Hematopoietic multipotent progenitor cell treated with erythropoietin and hydrocortisone succinate and interleukin-3 and kit ligand, for 8 days (in vitro differentiated cells): ENCODE results near the gene ARHGAP35.
"Not testable (repeated sequence)": the region's sequence is repeated elsewhere in the genome, so short reads cannot be mapped to it uniquely, and the experiment has no call there.

ENCODE experiments used
- DNase-seq: peaks from one replicate; pipeline ENCODE4 v3.0.0-alpha.2; 2015

ARHGAP35 gene

DNA sequence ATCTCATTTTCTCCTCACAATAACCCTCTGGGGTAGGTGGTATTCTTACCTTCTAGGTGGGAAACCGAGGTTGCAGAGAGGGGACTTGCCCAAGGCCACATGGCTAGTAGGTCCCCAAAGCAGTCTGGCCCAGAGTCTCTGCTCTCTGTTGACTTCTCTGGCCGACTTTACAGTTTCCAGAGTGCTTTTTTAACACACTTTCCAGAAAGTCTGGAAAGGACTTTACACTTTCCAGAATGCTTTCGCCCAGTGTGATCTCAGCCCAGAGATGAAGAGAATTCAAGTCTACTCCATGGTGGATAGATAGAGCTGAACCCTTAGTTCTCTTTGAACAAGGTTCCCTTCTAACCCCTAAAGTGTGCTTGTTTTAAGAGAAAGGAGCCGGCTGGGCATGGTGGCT lies 12.2 kb downstream of the ARHGAP35 start:
- no peak for DNase-seq

GRCh38 chr19:46875234-46875633 lies 14.4 kb downstream of the ARHGAP35 start:
- DNase-seq = no peak

GRCh38 chr19:46875657-46876056 lies 14.9 kb downstream of the ARHGAP35 start:
- DNase-seq = no peak

GRCh38 chr19:46878613-46879375 lies 18.0 kb downstream of the ARHGAP35 start:
- no peak for DNase-seq

DNA sequence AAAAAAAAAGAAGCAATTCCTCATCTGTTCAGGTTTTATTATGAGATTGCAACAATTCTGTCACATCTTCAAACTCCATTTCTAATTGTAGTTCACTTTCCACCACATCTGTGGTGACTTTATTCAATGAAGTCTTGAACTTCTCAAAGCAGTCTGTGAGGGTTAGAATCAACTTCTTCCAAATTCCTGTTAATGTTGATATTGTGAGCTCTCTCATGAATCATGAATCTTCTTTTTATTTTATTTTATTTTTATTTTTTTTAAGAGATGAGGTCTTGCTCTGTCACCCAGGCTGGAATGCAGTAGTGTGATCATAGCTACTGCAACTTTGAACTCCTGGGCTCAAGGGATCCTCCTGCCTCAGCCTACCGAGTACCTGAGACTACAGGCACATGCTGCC lies 19.6 kb downstream of the ARHGAP35 start:
- DNase-seq = no peak

GRCh38 chr19:46881092-46881491 lies 20.3 kb downstream of the ARHGAP35 start:
- no peak for DNase-seq

- DNase-seq = no peak
Measured at GRCh38 chr19:46882034-46882433, 21.2 kb downstream of the ARHGAP35 start.

DNA sequence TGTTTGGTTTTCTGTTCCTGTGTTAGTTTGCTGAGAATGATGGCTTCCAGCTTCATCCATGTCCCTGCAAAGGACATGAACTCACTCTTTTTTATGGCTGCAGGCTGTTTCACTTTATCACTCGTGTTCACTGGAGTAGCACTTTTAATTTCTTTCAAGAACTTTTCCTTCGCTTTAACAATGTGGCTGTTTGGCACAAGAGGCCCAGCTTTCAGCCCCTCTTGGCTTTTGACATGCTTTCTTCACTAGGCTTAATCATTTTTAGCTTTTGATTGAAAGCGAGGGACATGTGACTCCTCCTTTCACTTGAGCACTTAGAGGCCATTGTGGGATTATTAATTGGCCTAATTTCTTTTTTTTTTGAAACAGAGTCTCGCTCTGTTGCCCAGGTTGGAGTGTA lies 22.0 kb downstream of the ARHGAP35 start:
- not testable (repeated sequence) for DNase-seq

DNA sequence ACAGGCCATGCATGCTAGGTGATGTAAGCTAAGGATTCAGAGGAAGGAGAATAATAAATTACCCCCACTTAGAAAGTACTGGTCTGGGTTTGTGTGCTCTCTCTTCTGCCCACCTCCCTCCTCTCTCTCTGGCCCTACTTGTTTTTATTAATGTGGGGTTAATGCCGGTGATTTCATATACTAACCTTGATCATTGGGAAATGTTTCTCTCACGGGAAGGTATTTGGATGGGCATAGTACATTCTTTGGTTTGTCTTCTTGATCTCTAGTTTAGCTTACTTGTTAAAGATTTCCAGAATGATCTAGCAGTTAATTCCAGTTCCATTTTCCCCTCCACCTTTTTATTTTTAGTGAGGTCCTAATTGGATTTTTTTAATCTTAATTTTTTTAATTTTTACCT lies 24.6 kb downstream of the ARHGAP35 start:
- DNase-seq = no peak

DNA sequence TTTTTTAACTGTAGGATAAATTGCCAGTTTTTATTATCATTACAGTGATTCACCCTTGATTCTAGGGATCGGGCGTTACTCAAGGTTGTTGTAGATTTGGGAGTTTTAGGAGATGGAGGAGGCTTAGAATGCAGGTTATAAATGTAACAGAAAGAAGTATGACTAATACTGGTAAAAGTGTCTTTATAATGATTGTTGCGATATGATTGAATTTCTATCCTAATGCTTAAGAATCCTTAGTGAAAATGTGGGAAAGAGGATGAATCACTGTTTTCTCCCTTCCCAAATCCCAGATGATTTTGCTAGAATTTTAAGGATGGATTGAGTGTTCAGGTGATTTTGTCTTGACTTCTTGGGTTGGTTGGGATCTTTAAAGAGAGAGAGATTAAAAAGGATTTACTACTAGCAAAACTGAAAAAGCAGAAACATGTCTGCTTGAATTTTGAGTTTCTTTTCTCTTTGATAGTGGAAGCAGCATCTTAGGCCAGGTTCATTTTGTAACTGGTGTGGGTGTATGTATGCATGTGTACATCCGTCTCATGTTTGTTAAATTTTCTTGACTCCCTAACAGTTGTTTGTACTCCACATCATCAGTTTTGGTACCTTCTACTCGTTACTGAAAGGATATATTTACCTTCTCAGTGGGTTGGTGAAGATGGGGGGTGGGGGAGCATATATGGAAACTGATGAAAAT lies 25.9 kb downstream of the ARHGAP35 start:
- no peak for DNase-seq

DNA sequence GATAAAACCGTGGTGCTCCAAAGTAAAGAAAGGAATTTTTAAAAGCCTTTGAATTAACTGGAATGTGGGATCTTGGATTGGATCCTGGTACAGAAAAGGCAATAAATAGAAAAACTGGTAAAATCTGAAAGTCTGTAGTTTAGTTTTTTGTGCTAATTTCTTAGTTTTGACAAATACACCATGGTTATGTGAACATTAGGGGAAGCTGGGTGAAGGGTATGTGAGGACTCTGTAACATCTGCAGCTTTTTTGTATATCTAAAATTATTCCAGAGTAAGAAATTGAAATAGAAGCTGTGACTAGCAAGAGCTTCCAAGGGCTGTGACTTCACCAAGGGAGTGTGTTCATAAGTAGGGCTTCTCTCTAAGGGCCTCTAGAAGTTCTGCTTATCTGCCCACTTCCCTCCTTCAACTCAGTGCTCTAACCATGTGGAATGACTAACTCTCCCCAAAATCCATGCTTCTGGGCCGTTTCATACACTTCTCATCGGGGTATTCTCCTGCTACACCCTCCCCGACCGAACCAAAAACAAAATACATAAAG lies 26.5 kb downstream of the ARHGAP35 start:
- DNase-seq = no peak

- DNase-seq = no peak
Measured at GRCh38 chr19:46890423-46891170, 29.8 kb downstream of the ARHGAP35 start.

GRCh38 chr19:46892252-46893179 lies 31.7 kb downstream of the ARHGAP35 start:
- DNase-seq = no peak

- DNase-seq = no peak
Measured at GRCh38 chr19:46896076-46896794, 35.4 kb downstream of the ARHGAP35 start.

GRCh38 chr19:46898731-46899130 lies 37.9 kb downstream of the ARHGAP35 start:
- peak; percentile 19 for DNase-seq

DNA sequence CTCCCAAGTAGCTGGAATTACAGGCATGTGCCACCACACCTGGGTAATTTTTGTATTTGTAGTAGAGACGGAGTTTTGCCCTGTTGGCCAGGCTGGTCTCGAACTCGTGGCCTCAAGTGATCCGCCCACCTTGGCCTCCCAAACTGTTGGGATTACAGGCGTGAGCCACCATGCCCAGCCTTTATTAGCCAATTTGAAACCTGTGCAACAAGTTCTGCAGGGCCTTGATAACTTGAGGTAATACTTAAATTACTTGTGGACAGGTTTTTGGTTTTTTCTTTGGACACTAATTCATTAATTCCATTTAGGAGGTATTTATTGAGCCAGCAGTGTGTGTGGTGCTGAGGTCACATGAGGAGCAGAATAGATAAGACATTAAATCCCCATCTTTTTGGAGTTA lies 39.5 kb downstream of the ARHGAP35 start:
- DNase-seq = no peak

- DNase-seq = peak; percentile 16
Measured at GRCh38 chr19:46901701-46902401, 41.1 kb downstream of the ARHGAP35 start.

DNA sequence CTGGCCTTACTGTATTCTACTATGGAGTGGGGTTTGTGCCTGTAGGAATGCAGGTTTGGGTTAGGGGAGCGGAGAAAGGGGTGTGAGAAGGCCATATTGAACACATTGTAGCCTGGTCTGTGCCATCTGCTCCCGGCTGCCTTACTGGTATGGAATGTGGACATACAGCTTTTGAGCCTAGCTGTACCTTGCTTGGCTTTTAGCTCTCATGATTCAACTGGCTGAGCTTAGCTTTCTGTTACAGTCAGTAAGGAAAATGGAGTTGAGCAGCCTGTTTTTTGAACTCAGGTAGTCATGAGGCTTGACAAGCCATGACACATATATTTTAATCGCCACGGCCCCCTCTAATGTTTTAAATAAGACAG lies 41.6 kb downstream of the ARHGAP35 start:
- DNase-seq = no peak

GRCh38 chr19:46903458-46903857 lies 42.7 kb downstream of the ARHGAP35 start:
- no peak for DNase-seq

DNA sequence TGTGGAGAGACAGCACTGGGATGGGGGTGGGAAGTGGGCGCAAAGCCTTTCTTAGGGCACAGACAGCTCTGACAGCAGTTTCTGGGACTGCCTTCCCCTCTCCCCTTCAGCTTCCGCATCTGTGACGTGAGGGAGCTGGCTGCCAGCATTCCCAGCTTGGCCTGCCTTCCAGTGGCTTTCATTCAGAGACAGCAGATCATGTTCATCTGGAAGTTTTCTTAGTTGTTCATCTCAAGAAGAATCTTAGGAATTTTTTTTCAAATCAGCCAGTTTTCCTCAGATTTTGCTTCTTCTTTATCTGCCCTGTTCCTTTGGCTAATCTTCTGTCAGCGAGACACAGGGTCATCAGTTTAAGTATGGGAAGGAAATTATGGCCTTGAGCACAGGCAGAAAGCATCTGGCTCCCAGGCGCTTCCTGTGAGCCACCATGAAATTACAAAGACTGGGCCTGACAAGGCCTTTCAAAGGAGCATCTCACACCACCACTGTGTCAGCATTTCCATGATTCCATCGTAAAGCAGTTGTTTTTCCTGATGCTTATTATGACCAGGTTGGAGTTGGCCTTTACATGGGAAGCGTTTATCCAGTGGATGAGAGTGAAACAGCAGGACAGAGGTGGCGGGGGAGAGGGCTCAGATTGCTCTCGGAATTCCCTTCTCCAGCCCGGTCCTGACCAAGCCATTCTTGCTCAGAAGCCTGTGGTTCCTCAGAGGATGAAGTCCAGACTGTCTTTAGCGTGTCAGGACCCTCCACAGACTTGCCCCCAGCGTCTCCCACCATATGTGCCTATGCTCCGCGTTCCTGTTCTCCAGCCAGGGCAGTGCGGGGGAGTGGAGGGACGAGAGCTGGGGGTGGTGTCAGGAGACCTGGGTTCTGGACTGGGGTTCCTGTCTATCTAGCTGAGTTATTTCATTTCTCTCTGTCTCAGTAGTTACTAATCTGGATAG lies 43.6 kb downstream of the ARHGAP35 start:
- no peak for DNase-seq
